ENCODE data around the gene PHIP. TPM values are rescaled to one million over a fixed set of nuclear protein-coding genes. Genes with fewer than 3 reads are reported as not detected.

The PHIP gene
- total RNA-seq, 1 donor from 2014 or later = 42.4 TPM

DNA sequence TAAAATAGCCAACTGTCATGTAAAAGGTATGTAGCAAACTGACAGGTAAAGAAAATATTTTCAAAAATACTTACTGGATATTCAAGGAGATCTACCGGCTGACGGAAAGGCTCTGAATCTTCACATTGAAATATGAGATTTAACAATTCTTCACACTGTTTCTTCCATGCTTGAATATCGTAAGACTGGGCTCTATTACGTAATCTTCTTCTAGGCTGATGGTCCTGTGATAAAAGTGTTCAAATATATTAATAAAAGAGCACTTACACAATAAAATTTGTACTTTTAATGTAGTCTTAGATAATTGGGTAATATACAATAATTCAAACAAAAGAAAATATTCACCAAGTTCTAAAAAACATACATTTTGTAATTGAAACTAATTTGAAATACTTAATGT lies 123.3 kb downstream of the PHIP start:
- TF ChIP-seq, protein P1, sequence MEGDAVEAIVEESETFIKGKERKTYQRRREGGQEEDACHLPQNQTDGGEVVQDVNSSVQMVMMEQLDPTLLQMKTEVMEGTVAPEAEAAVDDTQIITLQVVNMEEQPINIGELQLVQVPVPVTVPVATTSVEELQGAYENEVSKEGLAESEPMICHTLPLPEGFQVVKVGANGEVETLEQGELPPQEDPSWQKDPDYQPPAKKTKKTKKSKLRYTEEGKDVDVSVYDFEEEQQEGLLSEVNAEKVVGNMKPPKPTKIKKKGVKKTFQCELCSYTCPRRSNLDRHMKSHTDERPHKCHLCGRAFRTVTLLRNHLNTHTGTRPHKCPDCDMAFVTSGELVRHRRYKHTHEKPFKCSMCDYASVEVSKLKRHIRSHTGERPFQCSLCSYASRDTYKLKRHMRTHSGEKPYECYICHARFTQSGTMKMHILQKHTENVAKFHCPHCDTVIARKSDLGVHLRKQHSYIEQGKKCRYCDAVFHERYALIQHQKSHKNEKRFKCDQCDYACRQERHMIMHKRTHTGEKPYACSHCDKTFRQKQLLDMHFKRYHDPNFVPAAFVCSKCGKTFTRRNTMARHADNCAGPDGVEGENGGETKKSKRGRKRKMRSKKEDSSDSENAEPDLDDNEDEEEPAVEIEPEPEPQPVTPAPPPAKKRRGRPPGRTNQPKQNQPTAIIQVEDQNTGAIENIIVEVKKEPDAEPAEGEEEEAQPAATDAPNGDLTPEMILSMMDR (IDR thresholded peaks at IDR 0.05; ENCODE audit: unreplicated experiment) = no peak
- Mint-ChIP-seq H3K4me1 (ENCODE audit: unreplicated experiment) (no peaks in the 10 kb centered on the region), H3K27ac (ENCODE audit: unreplicated experiment) (no peak overlapping the region)

DNA sequence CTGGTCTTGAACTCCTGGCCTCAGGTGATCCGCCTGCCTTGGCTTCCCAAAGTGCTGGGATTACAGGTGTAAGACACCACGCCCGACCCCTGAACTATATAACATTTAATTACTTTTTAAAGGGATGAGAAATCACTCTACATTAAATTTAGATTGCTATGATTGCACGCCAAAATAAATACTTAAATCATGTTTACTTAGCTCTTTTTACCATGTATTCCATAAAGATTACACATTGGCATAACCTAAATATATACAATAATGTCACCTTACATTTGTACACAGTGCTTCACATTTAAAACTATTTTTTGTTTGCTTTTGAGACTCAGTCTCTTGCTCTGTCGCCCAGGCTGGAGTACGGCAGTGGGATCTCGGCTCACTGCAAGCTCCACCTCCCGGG lies 124.3 kb downstream of the PHIP start:
- Mint-ChIP-seq H3K9me3 (ENCODE audit: unreplicated experiment) (peaks cover 14% of the 10 kb centered on the region), H3K4me3 (ENCODE audit: unreplicated experiment) (no peak overlapping the region), H3K27me3 (ENCODE audit: unreplicated experiment) (no peaks in the 10 kb centered on the region), H3K4me1 (ENCODE audit: unreplicated experiment) (no peaks in the 10 kb centered on the region), H3K36me3 (ENCODE audit: low read depth, unreplicated experiment) (peaks cover 59% of the 10 kb centered on the region), H3K27ac (ENCODE audit: unreplicated experiment) (no peak overlapping the region)
- TF ChIP-seq, protein P1 (IDR thresholded peaks at IDR 0.05; ENCODE audit: unreplicated experiment) = no peak
- DNase-seq (ENCODE audit: low spot score) = no peak

More for the DNA sequence above, 123.3 kb downstream of the PHIP start:
- Mint-ChIP-seq H3K27me3 (ENCODE audit: unreplicated experiment) (no peaks in the 10 kb centered on the region), H3K9me3 (ENCODE audit: unreplicated experiment) (peaks cover 5% of the 10 kb centered on the region), H3K4me3 (ENCODE audit: unreplicated experiment) (no peak overlapping the region), H3K36me3 (ENCODE audit: low read depth, unreplicated experiment) (peaks cover 50% of the 10 kb centered on the region)
- no peak for DNase-seq (ENCODE audit: low spot score)

DNA sequence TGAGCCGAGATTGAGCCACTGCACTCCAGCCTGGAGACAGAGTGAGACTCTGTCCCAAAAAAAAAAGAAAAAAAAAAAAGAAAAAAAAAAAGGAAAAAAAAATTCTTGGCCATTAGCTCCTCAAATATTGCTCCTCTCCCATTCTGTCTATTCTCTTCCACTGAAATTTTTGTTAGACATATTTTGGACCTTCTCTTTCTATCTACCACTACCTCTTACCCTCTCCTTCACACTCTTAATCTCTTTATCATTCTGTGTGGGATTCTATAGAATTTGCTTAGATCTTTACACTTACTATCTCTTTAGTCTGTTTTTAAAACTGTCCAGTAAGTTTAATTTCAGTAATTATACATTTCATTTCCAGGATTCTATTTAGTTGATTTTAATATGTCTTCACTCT lies 125.7 kb downstream of the PHIP start:
- Mint-ChIP-seq H3K9me3 (ENCODE audit: unreplicated experiment) (peaks cover 14% of the 10 kb centered on the region), H3K4me1 (ENCODE audit: unreplicated experiment) (no peaks in the 10 kb centered on the region), H3K27ac (ENCODE audit: unreplicated experiment) (no peak overlapping the region), H3K36me3 (ENCODE audit: low read depth, unreplicated experiment) (peaks cover 74% of the 10 kb centered on the region), H3K4me3 (ENCODE audit: unreplicated experiment) (peak overlapping the region; percentile 49), H3K27me3 (ENCODE audit: unreplicated experiment) (no peaks in the 10 kb centered on the region)
- DNase-seq (ENCODE audit: low spot score) = no peak
- TF ChIP-seq, protein P1 (IDR thresholded peaks at IDR 0.05; ENCODE audit: unreplicated experiment) = no peak

DNA sequence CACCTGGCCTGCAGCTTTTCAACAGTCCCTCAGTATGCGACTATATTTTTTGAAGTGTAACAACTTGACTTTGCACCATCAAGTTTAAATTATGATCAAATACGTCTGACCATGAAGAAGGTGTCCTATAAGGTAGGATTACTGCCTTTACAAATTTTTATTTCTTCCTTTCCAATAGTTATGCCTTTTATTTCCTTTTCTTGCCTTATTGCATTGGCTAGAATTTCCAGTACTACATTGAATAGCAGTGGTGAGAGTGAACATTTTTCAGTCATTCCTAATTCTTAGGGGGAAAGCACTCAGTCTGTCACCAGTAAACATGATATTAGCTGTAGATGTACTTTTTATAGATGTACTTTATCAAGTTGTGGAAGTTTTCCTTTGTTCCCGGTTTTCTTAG lies 129.3 kb downstream of the PHIP start:
- Mint-ChIP-seq H3K27ac (ENCODE audit: unreplicated experiment) (no peak overlapping the region), H3K27me3 (ENCODE audit: unreplicated experiment) (no peaks in the 10 kb centered on the region), H3K9me3 (ENCODE audit: unreplicated experiment) (peaks cover 14% of the 10 kb centered on the region), H3K4me1 (ENCODE audit: unreplicated experiment) (peaks cover 9% of the 10 kb centered on the region), H3K4me3 (ENCODE audit: unreplicated experiment) (peak overlapping the region; percentile 81), H3K36me3 (ENCODE audit: low read depth, unreplicated experiment) (peaks cover 86% of the 10 kb centered on the region)
- TF ChIP-seq, protein P1 (IDR thresholded peaks at IDR 0.05; ENCODE audit: unreplicated experiment) = no peak
- DNase-seq (ENCODE audit: low spot score) = no peak

DNA sequence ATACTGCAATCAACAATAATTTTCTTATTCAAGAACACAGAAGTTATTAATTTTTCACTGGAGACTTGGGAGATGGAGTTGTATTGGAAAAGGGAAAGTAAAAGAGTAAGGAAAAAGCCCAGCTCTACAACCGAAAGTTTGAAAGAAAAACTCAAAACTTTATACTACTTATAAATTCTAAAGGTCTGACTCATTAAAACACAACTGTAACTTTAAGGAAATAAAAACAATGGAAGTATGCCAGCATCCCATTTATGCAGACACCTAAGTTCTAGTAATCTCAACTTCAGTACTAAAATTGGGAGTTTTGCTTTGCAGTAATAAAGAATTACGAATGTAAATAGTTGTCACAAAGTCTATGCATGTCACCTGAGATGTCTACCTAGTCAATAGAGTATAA lies 130.1 kb downstream of the PHIP start:
- DNase-seq (ENCODE audit: low spot score) = no peak
- Mint-ChIP-seq H3K36me3 (ENCODE audit: low read depth, unreplicated experiment) (peaks cover 84% of the 10 kb centered on the region), H3K9me3 (ENCODE audit: unreplicated experiment) (peaks cover 14% of the 10 kb centered on the region), H3K4me3 (ENCODE audit: unreplicated experiment) (peak overlapping the region; percentile 79), H3K27me3 (ENCODE audit: unreplicated experiment) (no peaks in the 10 kb centered on the region), H3K4me1 (ENCODE audit: unreplicated experiment) (peaks cover 9% of the 10 kb centered on the region), H3K27ac (ENCODE audit: unreplicated experiment) (no peak overlapping the region)
- TF ChIP-seq, protein P1 (IDR thresholded peaks at IDR 0.05; ENCODE audit: unreplicated experiment) = no peak

Measured in endothelial cell (in vitro differentiated cells).